GM13977 (cell line): ENCODE data around the gene MROH2B.
"Not testable (repeated sequence)": the region's sequence is repeated elsewhere in the genome, so short reads cannot be mapped to it uniquely, and the experiment has no call there.

Experiments used
- DNase-seq: peaks from one replicate; pipeline ENCODE4 v3.0.0; 2012; ENCODE audit warnings: low spot score
- in situ Hi-C: fragments of 300-500 bp; cut with MboI; formaldehyde crosslinking; loops from one replicate; pipeline ENCODE4 v1.12.0; 2022; ENCODE audit warnings: low sequenced_read_pairs, low pct_unique_long_range_greater_than_20kb, mixed read lengths, inconsistent platforms; ENCODE audit not compliant: unreplicated experiment
- TF ChIP-seq, protein P1 (sequence below): IDR thresholded peaks from 2 replicates; pipeline ENCODE4 v1.5.1; 2012; ENCODE audit warnings: mild to moderate bottlenecking, control low read depth; ENCODE audit not compliant: insufficient read depth; ENCODE audit errors: extremely low read depth, missing control alignments

Gene MROH2B

DNA sequence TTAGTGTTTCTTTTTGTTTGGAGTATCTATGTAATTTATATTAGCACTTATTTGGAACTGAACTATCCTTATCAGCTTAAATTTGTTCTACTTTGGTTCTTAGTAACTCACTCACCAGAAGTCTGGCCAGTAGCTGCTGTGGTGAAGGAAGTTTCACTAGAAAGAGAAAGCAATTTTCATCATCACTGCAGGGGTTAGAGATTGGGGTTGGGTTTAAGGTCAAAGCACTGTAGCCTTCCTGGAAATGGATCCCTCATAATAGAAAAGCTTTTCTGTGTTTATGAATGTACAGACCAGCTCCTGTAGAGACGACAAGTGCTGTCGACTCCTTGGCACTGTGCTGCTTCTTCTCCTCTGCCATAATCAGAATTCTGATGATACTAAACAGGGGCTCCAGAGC is 22.2 kb downstream of the MROH2B start:
- TF ChIP-seq, protein P1, sequence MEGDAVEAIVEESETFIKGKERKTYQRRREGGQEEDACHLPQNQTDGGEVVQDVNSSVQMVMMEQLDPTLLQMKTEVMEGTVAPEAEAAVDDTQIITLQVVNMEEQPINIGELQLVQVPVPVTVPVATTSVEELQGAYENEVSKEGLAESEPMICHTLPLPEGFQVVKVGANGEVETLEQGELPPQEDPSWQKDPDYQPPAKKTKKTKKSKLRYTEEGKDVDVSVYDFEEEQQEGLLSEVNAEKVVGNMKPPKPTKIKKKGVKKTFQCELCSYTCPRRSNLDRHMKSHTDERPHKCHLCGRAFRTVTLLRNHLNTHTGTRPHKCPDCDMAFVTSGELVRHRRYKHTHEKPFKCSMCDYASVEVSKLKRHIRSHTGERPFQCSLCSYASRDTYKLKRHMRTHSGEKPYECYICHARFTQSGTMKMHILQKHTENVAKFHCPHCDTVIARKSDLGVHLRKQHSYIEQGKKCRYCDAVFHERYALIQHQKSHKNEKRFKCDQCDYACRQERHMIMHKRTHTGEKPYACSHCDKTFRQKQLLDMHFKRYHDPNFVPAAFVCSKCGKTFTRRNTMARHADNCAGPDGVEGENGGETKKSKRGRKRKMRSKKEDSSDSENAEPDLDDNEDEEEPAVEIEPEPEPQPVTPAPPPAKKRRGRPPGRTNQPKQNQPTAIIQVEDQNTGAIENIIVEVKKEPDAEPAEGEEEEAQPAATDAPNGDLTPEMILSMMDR = no peak
- DNase-seq = no peak
- in situ Hi-C loops = no loop called here

DNA sequence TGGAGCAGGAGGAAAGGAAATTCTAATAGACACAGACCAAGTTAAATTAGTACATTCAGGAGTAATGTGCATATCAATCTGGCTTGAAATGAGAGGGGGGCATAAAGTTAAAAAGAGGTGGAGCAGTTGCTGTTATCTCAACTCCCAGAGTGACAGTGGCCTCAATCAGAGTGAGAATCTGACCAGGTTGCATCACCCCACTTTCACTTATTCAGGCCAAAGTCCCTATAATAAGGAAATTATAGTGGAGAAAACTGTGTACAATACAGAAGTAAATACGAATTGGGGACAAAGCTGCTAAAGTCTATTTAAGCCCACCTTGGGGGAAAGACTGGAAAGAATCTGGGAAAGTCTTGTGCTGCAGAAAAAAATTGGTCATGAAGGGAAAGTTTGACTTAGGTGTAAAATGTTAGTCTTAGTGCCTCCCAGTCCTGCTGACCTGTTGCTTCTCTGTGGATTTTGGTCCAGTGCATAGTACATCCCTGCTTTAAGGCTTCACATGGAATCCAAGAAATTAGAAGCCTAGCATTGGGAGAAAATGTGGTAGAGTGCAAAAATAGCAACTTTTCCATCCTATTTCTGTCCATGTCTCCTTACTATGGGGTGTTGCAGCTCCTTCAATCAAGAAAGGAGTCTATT is 27.9 kb downstream of the MROH2B start:
- in situ Hi-C loops = no loop called here
- DNase-seq = no peak
- TF ChIP-seq, protein P1 = no peak

DNA sequence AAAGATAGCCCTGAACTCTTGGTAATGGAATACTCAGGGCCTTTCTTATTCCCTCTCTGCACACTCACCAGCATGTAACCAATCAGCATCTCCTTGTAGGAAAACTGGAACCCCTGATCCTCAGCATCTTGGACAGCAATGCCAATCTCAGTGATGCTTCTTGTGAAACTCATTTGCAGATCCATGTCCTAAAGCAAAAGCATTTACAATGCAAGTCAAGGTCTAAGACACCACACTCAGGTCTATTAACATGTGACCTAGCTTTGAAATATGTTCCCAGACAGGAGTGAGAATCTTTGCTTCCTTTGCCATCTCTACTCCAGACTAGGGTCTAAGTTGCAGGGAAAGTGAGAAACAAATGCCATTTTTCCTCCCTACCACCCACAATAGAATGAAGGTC is 38.2 kb downstream of the MROH2B start:
- in situ Hi-C loops = no loop called here
- DNase-seq = no peak
- TF ChIP-seq, protein P1 = no peak

DNA sequence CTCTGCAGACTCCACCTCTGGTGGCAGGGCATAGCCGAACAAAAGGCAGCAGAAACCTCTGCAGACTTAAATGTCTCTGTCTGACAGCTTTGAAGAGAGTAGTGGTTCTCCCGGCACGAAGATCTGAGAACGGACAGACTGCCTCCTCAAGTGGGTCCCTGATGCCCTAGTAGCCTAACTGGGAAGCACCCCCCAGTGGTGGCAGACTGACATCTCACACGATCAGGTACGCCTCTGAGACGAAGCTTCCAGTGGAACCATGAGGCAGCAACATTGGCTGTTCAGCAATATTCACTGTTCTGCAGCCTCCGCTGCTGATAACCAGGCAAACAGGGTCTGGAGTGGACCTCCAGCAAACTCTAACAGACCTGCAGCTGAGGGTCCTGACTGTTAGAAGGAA is 48.5 kb downstream of the MROH2B start:
- DNase-seq, in situ Hi-C loops: not testable (repeated sequence)

DNA sequence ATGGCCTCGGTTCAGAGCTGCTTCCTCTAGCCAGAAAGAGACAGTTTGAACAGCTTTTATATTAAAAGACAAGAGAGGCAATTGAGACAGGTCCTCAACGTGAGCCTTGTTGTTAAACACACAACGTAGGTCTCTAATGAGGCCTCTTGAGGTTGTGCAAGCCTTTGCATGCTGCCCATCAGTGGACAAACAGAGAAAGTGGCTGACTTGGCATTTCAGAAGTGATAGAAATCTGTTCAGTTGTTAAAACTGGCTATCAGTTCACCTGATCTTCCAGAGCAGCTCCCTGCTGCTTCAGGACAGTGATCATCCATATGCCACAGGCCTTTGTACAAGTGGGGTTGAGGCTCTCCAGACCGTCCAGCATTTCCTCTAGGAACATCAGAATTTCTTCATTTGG is 58.8 kb downstream of the MROH2B start:
- in situ Hi-C loops = no loop called here
- DNase-seq = no peak
- TF ChIP-seq, protein P1 = no peak

DNA sequence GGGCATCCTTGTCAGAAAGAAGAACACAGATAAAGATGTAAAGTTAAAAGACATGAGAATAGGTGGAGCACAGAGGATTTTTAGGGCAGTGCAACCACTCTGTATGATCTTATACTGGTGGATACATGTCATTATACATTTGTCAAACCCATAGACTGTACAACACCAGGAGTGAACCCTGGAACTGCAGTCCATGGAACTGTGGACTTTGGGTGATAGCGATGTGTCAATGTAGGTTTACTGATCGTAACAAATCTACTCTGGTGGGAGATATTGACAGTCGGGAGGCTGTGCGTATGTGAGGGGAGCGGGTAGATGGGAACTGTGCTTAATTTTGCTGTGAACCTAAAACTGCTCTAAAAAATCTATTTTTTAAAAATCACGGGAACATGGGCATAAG is 60.6 kb downstream of the MROH2B start:
- TF ChIP-seq, protein P1 = no peak
- in situ Hi-C loops = no loop called here
- no peak for DNase-seq

DNA sequence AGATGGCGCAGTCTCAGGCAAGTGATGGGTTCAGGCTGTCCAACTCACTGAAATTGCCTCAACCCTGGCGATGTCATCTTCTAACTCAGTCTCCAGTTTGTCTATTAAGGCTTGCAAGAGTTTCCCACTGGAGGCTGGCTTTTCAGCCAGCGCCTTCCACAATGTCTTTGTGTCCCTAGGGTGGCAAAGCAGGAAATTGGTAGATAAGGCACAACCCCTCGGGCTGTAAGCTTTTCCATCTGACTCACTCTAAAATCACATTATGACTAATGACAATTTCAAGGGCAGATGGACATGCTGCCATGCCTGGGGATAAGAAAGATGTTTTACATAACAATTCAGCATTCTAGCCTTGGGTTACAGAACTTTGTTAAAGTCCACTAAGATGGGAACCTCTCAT is 61.9 kb downstream of the MROH2B start:
- TF ChIP-seq, protein P1 = no peak
- no peak for DNase-seq
- in situ Hi-C loops = no loop called here
